Activated naive CD8-positive, alpha-beta T cell treated with anti-CD3 and anti-CD28 coated beads, Interleukin-2, amount 50 U/mL, for 16 hours (primary cell): ENCODE data around the gene PAQR9.

Experiments used
- DNase-seq: peaks from one replicate; pipeline ENCODE4 v3.0.0-alpha.2; 2020; ENCODE audit warnings: low read depth, low spot score

Gene PAQR9

DNA sequence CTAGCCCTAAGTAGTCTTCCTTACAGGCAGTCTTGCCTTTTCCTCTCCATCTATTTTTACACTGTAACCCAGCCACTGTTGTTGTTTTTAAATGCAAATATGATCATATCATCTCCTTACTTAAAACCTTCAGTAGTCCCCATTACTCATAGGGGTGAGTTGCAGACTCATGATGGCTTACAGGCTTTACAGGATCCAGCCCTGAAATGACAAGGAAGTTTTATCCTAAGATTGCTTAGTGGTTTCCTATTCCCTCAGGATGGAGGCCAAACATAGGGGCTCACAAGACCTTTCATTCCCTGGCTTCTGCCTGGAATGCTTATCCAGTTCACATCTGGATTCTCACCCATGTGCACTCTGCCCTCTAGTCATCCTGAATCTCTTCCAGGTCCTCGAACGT, 46.9 kb downstream of the PAQR9 start:
- no peak for DNase-seq

DNA sequence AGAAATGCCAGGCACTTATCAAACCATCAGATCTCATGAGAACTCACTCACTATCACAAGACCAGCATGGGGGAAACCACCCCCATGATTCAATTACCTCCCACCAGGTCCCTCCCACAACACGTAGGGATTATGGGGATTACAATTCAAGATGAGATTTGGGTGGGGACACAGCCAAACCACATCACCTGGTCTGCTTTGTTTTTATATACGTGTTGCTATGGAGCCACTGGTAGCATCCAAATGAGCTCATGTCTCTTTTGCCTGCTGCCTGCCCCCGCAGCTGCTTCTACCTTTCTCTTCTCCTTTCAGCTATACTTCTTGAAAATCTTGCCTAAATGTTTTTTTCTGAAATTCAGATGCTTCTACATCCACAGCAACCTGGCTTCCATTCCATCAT, 47.8 kb downstream of the PAQR9 start:
- no peak for DNase-seq

DNA sequence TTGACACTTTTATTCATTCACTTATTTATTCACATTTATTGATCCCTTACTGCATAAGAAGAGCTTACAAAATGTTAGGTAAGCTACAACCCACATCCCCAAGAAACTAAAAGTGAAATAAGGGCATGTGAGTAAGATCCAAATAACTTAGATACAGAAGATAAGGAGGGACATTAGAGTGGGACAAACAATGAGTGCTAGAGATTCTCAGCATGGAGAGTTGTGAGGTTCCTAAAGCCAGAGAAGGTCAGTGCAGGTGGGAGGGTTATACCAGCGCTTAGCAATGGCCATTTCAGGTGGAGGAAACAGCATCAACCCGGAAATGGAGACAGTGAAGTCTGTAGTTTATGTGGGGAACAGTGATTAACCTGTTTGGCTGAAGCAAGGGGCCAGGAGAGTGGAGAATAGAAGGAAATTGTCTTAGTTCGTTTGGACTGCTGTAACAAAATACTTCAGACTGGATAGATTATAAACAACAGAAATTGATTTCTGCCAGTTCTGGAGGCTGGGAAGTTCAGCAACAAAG, 49.1 kb downstream of the PAQR9 start:
- no peak for DNase-seq

DNA sequence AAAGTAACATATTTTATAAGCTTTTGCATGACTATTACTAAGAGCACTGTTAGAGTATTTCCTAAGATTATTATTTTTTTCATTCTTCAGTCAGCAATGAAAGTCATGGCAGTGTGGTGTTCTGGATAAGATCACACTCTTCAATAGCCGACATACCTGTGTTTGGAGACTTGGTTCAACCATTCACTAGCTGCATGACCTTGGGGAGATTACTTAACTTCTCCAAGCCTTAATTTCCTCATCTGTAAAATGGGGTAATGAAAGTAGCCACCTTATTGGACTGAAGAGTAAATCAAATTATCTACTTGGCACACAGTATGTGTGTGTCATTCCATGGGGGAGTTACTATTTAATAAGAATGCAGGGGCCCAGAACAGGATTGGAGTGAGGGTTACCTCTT, 50.0 kb downstream of the PAQR9 start:
- no peak for DNase-seq

DNA sequence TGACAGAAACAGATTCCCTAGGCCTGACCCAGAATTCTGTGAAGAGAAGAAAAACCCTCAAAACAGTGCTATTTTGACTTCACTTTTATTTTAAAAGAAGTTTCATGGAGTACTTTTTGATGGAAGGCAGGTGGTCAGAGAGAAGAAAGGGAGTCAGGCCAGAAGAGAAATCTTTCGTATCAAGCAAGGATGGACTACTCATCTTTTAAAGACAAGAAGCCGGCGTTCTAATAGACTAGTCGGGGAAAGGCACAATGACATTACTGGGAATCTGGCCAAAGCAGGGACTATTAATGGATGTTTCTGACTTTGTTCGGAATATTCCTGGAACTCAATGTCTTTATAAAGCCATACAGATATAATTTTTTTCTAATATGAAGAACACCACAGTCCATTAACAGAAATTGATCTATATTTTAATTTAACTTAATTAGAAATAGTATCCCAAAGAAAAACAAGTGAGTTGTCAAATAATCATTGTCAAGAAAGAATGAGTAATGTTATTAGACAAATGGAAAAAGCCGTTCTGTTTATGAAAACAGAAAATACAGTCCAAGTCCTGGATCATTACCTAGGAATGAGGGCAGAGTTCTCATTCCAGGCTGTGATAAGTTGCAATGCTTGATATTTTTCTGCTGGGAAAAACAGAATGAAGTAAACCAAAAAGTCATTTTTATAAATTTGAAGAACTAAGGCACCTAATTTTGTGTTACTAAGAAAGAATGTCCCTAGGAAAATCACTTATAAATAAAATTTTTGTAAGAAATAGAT, 50.9 kb downstream of the PAQR9 start:
- DNase-seq: no peak
